Choroid plexus epithelial cell (primary cell): ENCODE data around the gene METAP1.
"Not testable (repeated sequence)": the region's sequence is repeated elsewhere in the genome, so short reads cannot be mapped to it uniquely, and the experiment has no call there.

Source experiments
- DNase-seq: peaks from one replicate; pipeline ENCODE4 v3.0.0-alpha.2; 2010; ENCODE audit warnings: low read depth
- H3K4me3 ChIP-seq: 2 replicates; pipeline ENCODE4 v1.5.1; 2011; ENCODE audit warnings: low read depth, mild to moderate bottlenecking, control low read depth, low read length, moderate library complexity
- CTCF ChIP-seq: conservative IDR thresholded peaks from 2 replicates; pipeline ENCODE4 v1.5.1; 2011; ENCODE audit warnings: low read depth, mild to moderate bottlenecking, control low read depth, inconsistent platforms, low read length, moderate library complexity

Gene METAP1

DNA sequence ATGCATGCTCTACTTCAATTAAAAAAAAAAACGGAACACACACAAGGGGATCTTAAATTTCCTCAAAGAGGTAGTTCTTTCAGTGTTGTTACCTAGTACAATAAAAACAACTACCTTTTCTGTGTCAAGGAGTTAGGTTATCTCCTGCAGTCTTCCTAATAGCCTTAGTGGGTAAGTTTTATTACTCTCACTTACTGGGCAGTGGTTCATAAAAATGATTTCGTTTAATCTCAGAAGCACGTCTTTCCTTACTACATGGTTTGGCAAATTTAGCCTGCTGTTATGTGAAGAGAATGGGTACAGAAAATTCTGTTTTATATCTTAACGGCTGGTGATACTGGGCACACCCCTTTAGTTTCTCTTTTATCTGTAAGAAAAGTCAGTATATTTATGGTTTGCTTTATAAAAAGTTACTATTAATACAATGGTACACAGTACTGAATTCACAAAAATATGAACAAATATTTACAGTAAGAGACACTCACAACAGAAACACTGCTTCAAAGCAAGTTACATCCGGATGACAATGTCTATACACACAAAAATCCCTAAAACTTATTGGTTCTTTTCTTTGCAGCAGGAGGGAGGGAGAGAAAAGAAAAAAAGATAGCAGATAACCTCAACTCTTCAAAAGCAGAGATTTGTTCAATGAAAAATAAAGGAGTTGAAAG lies 84.2 kb downstream of the METAP1 start:
- DNase-seq, result no peak
- TF ChIP-seq CTCF, result no peak
- H3K4me3 ChIP-seq, result no peak overlapping the region

DNA sequence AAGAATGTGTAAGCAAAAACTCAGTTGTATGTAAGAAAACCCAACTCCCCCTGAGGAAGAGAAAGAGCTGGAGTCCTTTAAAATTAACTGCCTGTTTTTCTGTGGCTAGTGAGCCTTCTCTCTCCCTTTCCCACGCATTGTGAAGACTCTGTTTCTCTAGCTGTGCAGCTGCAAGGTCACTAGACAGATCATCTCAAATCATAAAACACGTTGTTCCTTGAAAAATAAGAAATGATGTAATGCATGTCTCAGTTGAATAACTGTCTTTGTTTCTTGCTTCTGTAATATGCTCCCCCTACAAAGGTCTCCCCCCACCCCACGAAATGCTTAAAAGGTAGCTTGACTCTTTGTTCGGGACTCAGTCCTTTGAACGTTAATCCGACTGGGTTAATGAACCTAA lies 85.3 kb downstream of the METAP1 start:
- DNase-seq, H3K4me3 ChIP-seq: not testable (repeated sequence)

GRCh38 chr4:99082192-99082591 lies 86.7 kb downstream of the METAP1 start:
- no peak for DNase-seq
- no peak overlapping the region for H3K4me3 ChIP-seq
- no peak for TF ChIP-seq CTCF

GRCh38 chr4:99084595-99084994 lies 89.1 kb downstream of the METAP1 start:
- TF ChIP-seq CTCF, result no peak
- H3K4me3 ChIP-seq, result no peak overlapping the region
- no peak for DNase-seq

DNA sequence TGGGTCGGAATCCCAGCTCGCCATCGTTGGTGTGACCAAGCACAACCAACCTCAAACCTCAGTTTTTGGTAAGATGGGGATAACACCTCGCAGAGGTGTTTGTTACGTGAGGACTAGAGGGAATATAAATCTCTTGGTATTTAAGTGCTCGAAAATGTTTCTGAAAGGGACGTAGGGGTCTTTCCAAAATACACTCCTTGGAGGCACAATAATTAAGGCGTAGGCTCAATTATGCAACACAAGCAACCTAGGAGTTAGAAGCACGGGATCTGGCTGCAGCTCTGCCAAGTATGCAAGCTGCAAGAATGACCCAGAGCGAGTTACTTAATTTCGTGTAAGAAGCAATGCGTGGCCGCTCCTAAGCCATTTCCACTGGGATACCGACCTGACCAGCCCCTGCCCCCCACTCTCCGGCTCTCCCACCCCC lies 92.5 kb downstream of the METAP1 start:
- DNase-seq, result peak; percentile 92
- peak overlapping the region; percentile 91 for H3K4me3 ChIP-seq
- TF ChIP-seq CTCF, result no peak

GRCh38 chr4:99088481-99089365 lies 93.2 kb downstream of the METAP1 start, which contains the start of gene ADH5:
ADH5 (minus strand) TSS chr4:99088788; CDS start chr4:99088700, 88 bp downstream.
- DNase-seq, result peak; percentile 88
- TF ChIP-seq CTCF, result no peak

GRCh38 chr4:99090481-99091215 lies 95.1 kb downstream of the METAP1 start:
- no peak for TF ChIP-seq CTCF

More at GRCh38 chr4:99088481-99089365, 93.2 kb downstream of the METAP1 start, which contains the start of gene ADH5:
- peak within 1 kb of the TSS; percentile 91 for H3K4me3 ChIP-seq

More at GRCh38 chr4:99090481-99091215, 95.1 kb downstream of the METAP1 start:
- DNase-seq, result peak; percentile 31
- no peak overlapping the region for H3K4me3 ChIP-seq
